CD4-positive, alpha-beta T cell treated with Interleukin-2 at 100 ng/mL for 4 hours (primary cell): ENCODE results near the gene TAX1BP3.

Source experiments
- DNase-seq: peaks from one replicate; pipeline ENCODE4 v3.0.0-alpha.2; 2020; ENCODE audit warnings: low spot score

TAX1BP3 gene

DNA sequence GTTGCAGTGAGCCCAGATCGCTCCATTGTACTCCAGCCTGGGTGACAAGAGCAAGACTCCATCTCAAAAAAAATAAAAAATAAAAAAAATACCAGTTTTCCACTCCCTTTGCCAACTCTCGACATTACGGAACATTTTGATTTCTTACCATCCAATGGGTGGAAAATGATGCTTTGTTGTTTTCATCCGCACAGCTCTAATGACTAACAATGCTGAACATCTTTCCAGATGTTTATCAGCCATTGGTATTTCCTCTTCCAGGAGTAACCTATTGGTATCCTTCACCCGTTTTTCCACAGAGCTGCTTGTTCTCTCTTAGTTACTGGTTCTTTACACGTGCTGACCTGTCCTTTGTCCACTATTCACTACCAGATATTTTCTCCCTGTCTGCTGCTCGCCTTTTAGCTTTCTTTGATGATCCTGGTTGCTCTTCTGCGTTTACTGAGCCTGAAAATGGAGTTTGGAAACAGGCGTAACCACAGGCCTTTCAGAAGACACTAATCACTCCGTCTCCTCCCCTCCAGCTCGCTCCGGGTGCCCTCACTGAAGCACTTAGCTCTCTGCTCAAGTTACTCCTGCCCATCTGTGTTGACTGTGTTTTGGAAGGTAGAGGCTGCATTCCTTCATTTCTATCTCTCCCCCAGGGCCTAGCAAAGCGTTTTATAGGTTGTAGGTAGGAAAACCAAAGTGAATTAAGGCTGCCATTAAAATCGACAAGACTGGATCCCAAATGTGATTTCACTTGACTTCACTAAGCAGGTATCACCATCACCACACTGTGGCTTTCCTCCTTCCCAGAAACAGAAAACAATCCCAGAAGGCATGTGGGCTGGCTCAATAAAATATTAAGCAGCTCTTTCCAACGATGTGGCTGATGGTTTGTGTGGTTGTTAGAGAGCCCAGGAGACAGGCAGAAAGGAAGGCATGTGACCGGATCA lies 41.3 kb downstream of the TAX1BP3 start:
- no peak for DNase-seq

- DNase-seq: no peak
These were observed 45.3 kb downstream of the TAX1BP3 start for GRCh38 chr17:3622977-3623594.

DNA sequence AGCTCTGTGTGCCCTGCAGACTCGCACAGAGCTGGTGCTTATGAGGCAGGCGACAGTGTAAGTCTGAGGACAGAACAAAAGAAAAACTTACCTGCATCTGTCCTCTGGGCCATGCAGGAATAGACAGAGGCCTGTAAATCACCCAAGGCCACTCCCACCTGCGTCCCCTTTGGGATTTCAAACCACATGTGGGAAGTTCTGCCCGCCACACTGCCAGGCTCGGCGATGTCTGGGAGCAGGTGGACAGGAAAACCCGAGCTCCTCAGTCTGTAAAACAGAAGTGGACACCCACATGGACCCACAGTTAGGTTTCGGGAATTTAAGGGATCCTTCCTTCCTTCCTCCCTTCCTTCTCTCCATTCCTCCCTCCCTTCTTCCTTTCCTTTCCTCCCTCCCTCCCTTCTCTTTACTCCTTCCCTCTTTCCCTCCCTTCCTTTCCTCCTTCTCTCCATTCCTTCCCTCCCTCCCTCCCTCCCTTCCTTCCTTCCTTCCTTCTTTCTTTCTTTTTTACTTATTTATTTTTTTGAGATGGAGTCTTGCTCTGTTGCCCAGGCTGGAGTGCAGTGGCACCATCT lies 47.1 kb downstream of the TAX1BP3 start:
- DNase-seq: no peak

DNA sequence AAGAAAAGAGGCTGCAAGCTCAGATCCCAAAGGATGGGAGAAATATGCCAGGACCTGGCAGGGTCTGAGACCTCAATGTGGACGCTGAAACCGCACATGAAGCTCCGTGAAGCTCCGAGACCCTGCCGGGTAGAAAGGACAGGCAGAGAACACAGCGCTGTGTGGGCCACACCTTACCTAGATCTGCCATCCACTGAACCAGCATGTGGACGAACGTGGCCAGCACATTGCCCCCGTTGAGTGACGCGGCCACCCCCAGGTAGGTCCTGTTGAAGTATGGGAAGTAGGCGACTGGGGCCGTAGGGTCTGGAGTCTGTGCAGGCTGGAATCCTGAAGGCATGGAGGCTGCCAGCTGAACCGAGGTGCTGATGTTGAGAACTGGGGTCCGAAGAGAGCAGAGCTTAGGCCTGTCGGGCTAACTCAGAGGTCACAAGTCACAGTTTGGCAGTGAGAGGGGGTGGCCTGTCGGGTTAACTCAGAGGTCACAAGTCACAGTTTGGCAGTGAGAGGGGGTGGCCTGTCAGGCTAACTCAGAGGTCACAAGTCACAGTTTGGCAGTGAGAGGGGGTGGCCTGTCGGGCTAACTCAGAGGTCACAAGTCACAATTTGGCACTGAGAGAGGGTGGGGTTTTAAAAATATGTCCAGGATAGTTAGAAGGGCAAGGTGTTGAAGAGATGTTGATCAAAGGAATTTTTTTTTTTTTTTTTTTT lies 53.1 kb downstream of the TAX1BP3 start:
- no peak for DNase-seq

DNA sequence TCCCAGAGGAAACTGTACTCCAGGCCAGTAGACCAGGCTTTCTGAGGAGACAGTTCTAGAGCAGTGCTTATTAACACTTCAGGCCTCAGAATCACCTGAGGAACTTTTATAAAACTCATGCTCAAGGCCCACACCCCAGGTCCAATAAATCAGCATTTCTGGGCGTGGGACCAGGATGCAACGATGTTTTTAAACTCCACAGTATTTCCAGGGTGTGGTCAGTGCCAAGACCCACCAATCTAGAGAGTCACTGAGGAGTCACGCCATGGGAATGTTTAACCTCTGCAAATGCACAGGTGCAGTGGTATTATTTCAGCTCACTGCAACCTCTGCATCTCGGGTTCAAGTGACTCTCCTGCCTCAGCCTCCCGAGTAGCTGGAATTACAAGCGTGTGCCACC lies 55.3 kb downstream of the TAX1BP3 start:
- no peak for DNase-seq
